Fibroblast of pulmonary artery (primary cell): ENCODE measurements around the gene TMEM132D.

ENCODE experiments used
- DNase-seq: peaks from one replicate; pipeline ENCODE4 v3.0.0-alpha.2; 2010; ENCODE audit warnings: low read depth
- H3K4me3 ChIP-seq: replicated peaks from 2 replicates; pipeline ENCODE4 v1.5.1; 2011; ENCODE audit warnings: low read depth, mild to moderate bottlenecking, control low read depth, low read length, moderate library complexity
- CTCF ChIP-seq: IDR thresholded peaks from 2 replicates; pipeline ENCODE4 v1.5.1; 2011; ENCODE audit warnings: mild to moderate bottlenecking, control low read depth, low read length, inconsistent platforms; ENCODE audit errors: missing control alignments

The TMEM132D gene

GRCh38 chr12:129136694-129137325 lies 767.0 kb downstream of the TMEM132D start:
- no peak overlapping the region for H3K4me3 ChIP-seq
- TF ChIP-seq CTCF, result no peak
- no peak for DNase-seq

- H3K4me3 ChIP-seq, result no peak overlapping the region
- DNase-seq, result no peak
- no peak for TF ChIP-seq CTCF
These were observed 776.1 kb downstream of the TMEM132D start for GRCh38 chr12:129127771-129128170.

GRCh38 chr12:129127211-129127610 lies 776.6 kb downstream of the TMEM132D start:
- TF ChIP-seq CTCF, result no peak
- H3K4me3 ChIP-seq, result no peak overlapping the region
- no peak for DNase-seq

GRCh38 chr12:129119537-129119936 lies 784.3 kb downstream of the TMEM132D start:
- TF ChIP-seq CTCF, result no peak
- DNase-seq, result no peak
- H3K4me3 ChIP-seq, result no peak overlapping the region

GRCh38 chr12:129115558-129115957 lies 788.3 kb downstream of the TMEM132D start:
- DNase-seq, result no peak
- H3K4me3 ChIP-seq, result no peak overlapping the region

GRCh38 chr12:129110575-129110974 lies 793.2 kb downstream of the TMEM132D start:
- no peak overlapping the region for H3K4me3 ChIP-seq
- DNase-seq, result no peak
- TF ChIP-seq CTCF, result no peak

More at GRCh38 chr12:129115558-129115957, 788.3 kb downstream of the TMEM132D start:
- TF ChIP-seq CTCF, result no peak
